ENCODE data around the gene NGF.

DNA sequence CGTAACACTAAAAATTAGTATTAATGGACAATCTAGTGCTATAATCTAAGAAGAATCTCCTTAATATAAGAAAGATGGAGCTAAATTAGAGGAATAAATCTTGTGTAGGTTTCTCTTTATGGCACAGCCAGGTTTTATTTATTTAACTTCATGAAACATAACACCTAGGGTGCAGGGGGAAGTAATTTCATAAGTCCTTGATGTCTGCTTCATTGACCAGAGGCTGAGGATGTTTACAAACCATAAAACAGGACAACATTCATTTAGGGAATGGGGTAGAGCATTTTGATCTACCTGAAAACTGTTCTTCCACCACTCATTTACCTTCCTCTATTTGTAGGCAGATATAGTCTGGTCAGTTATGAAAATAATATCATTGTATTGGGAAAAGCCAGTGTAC is 95.5 kb downstream of the NGF start:
- TF ChIP-seq, protein P1, sequence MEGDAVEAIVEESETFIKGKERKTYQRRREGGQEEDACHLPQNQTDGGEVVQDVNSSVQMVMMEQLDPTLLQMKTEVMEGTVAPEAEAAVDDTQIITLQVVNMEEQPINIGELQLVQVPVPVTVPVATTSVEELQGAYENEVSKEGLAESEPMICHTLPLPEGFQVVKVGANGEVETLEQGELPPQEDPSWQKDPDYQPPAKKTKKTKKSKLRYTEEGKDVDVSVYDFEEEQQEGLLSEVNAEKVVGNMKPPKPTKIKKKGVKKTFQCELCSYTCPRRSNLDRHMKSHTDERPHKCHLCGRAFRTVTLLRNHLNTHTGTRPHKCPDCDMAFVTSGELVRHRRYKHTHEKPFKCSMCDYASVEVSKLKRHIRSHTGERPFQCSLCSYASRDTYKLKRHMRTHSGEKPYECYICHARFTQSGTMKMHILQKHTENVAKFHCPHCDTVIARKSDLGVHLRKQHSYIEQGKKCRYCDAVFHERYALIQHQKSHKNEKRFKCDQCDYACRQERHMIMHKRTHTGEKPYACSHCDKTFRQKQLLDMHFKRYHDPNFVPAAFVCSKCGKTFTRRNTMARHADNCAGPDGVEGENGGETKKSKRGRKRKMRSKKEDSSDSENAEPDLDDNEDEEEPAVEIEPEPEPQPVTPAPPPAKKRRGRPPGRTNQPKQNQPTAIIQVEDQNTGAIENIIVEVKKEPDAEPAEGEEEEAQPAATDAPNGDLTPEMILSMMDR (IDR thresholded peaks at IDR 0.05; ENCODE audit: control extremely low read depth in 1 of 3, insufficient read depth in 1 of 3, low read depth in 1 of 3, low read length in 3 of 3), result no peak
- TF ChIP-seq RAD21 (IDR thresholded peaks at IDR 0.05 in 1 of 2, conservative IDR thresholded peaks at IDR 0.05 in 1 of 2; ENCODE audit: low read depth in 2 of 2, low read length in 2 of 2) (no peak), KDM1A (IDR thresholded peaks at IDR 0.05; ENCODE audit: borderline replicate concordance, low read length) (no peak), EZH2 (IDR thresholded peaks at IDR 0.05; ENCODE audit: low read depth, low read length, severe bottlenecking) (no peak), YY1 (IDR thresholded peaks at IDR 0.05; ENCODE audit: low read depth, low read length) (no peak), EP300 (IDR thresholded peaks at IDR 0.05; ENCODE audit: borderline replicate concordance in 1 of 2, low read depth in 2 of 2, low read length in 2 of 2) (no peak), TAF1 (IDR thresholded peaks at IDR 0.05; ENCODE audit: low read depth, low read length) (no peak), ZNF274 (IDR thresholded peaks at IDR 0.05; ENCODE audit: borderline replicate concordance, extremely low read depth, low read length) (no peak), SP1 (IDR thresholded peaks at IDR 0.05; ENCODE audit: low read depth, low read length) (no peak)
- TF ChIP-seq, protein P2, sequence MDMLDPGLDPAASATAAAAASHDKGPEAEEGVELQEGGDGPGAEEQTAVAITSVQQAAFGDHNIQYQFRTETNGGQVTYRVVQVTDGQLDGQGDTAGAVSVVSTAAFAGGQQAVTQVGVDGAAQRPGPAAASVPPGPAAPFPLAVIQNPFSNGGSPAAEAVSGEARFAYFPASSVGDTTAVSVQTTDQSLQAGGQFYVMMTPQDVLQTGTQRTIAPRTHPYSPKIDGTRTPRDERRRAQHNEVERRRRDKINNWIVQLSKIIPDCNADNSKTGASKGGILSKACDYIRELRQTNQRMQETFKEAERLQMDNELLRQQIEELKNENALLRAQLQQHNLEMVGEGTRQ (IDR thresholded peaks at IDR 0.05; ENCODE audit: low read length), result no peak

All from H1 (cell line).